ENCODE results near the gene AADAT.
A peak's percentile ranks its signal among the peaks of the same experiment; 100 is the strongest.

The AADAT gene

GRCh38 chr4:170091069-170091696 is 1.4 kb upstream of the AADAT start:
- Histone ChIP-seq H3K18ac (ENCODE audit: low read length) (peak overlapping the region; percentile 21), H3K79me2 (ENCODE audit: control insufficient read depth, insufficient read depth, low read length, poor library complexity) (peaks cover 6% of the 10 kb centered on the region), H3K36me3 (ENCODE audit: control insufficient read depth in 1 of 2, insufficient read depth in 2 of 2, low read length in 2 of 2) (peaks cover 0 to 1% of the 10 kb centered on the region in 2 experiments), H3K4me2 (ENCODE audit: low read length) (peak overlapping the region; percentile 46), H2BK120ac (ENCODE audit: insufficient read depth, low read length, poor library complexity) (peak overlapping the region; percentile 52), H3K79me1 (ENCODE audit: low read length) (peaks cover 17% of the 10 kb centered on the region), H2BK12ac (ENCODE audit: low read length) (peak overlapping the region; percentile 45), H3K14ac (ENCODE audit: low read length) (peak overlapping the region; percentile 64), H3K4ac (ENCODE audit: low read depth, low read length) (no peak overlapping the region), H3K4me3 (ENCODE audit: low read depth, low read length) (no peak overlapping the region), H3K9ac (ENCODE audit: low read length) (no peak overlapping the region), H4K12ac (ENCODE audit: low read depth, low read length) (no peak overlapping the region), H2BK5ac (ENCODE audit: low read depth, low read length, poor library complexity) (no peak overlapping the region), H3K27ac (ENCODE audit: low read depth, low read length) (no peak overlapping the region), H2AK5ac (ENCODE audit: low read length) (peak overlapping the region; percentile 38), H3K9me3 (ENCODE audit: insufficient read depth, low read depth, low read length) (no peaks in the 10 kb centered on the region), H3K4me1 (ENCODE audit: control insufficient read depth in 1 of 2, insufficient read depth in 2 of 2, low read length in 2 of 2) (peaks cover 0 to 9% of the 10 kb centered on the region in 2 experiments), H4K8ac (ENCODE audit: low read depth, low read length) (peak overlapping the region; percentile 52), H3K23ac (ENCODE audit: low read length) (no peak overlapping the region), H4K91ac (ENCODE audit: low read depth, low read length) (peak overlapping the region; percentile 35), H2AFZ (ENCODE audit: insufficient read depth, low read length, poor library complexity) (peak overlapping the region; percentile 17), H3K27me3 (ENCODE audit: insufficient read depth, low read length) (no peaks in the 10 kb centered on the region)
- no CpG with 5 or more reads among the region's 47 CpGs for WGBS (ENCODE audit: extremely low coverage, insufficient coverage, insufficient read length)
- no peak for DNase-seq

- Histone ChIP-seq H3K9ac (ENCODE audit: low read length) (peak overlapping the region; percentile 69), H2AFZ (ENCODE audit: insufficient read depth, low read length, poor library complexity) (peak overlapping the region; percentile 89), H3K9me3 (ENCODE audit: insufficient read depth, low read depth, low read length) (no peaks in the 10 kb centered on the region), H2BK5ac (ENCODE audit: low read depth, low read length, poor library complexity) (peak overlapping the region; percentile 4), H2BK12ac (ENCODE audit: low read length) (no peak overlapping the region), H3K79me2 (ENCODE audit: control insufficient read depth, insufficient read depth, low read length, poor library complexity) (peaks cover 6% of the 10 kb centered on the region), H3K14ac (ENCODE audit: low read length) (peak overlapping the region; percentile 64), H3K79me1 (ENCODE audit: low read length) (peaks cover 17% of the 10 kb centered on the region), H4K8ac (ENCODE audit: low read depth, low read length) (peak overlapping the region; percentile 74), H3K4me1 (ENCODE audit: control insufficient read depth in 1 of 2, insufficient read depth in 2 of 2, low read length in 2 of 2) (peaks cover 0 to 9% of the 10 kb centered on the region in 2 experiments), H3K4ac (ENCODE audit: low read depth, low read length) (no peak overlapping the region), H3K18ac (ENCODE audit: low read length) (peak overlapping the region; percentile 21), H4K91ac (ENCODE audit: low read depth, low read length) (peak overlapping the region; percentile 55), H3K23ac (ENCODE audit: low read length) (no peak overlapping the region), H2BK120ac (ENCODE audit: insufficient read depth, low read length, poor library complexity) (peak overlapping the region; percentile 52), H3K4me3 (ENCODE audit: low read depth, low read length) (no peak overlapping the region), H3K27me3 (ENCODE audit: insufficient read depth, low read length) (no peaks in the 10 kb centered on the region), H3K36me3 (ENCODE audit: control insufficient read depth in 1 of 2, insufficient read depth in 2 of 2, low read length in 2 of 2) (peaks cover 2 to 4% of the 10 kb centered on the region in 2 experiments), H2AK5ac (ENCODE audit: low read length) (no peak overlapping the region), H4K12ac (ENCODE audit: low read depth, low read length) (no peak overlapping the region), H3K27ac (ENCODE audit: low read depth, low read length) (no peak overlapping the region), H3K4me2 (ENCODE audit: low read length) (peak overlapping the region; percentile 58)
- no CpG with 5 or more reads among the region's 9 CpGs for WGBS (ENCODE audit: extremely low coverage, insufficient coverage, insufficient read length)
- peak in 1 of 2 donors; percentile 32 for DNase-seq
These were observed 746 bp upstream of the AADAT start for GRCh38 chr4:170090352-170091052.

DNA sequence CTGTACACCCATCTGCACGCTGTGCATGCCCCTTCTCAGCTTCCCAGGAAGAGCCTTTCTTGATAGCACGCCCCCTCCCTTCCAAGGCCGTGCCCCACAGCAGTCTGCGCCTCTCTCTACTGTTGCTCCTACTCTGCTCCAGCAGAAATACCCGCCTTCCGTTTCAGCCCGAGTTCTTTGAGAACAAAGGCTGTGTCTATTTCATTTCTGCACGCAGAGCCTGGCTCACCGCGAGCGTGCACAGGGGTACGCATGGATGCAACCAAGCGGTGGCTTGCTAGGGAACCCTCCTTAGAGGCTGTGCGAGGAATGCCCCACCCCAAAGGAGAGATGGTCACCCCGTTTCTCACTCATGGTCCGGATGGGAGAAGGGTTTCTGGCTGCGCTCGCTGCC is 485 bp downstream of the AADAT start:
- H3K79me1 ChIP-seq (ENCODE audit: low read length) = peaks cover 17% of the 10 kb centered on the region
- H3K9ac ChIP-seq (ENCODE audit: low read length) = peak overlapping the region; percentile 10
- H2BK120ac ChIP-seq (ENCODE audit: insufficient read depth, low read length, poor library complexity) = peak overlapping the region; percentile 67
- H3K4me3 ChIP-seq (ENCODE audit: low read depth, low read length) = peak overlapping the region; percentile 83
- peak overlapping the region; percentile 0 for H2BK5ac ChIP-seq (ENCODE audit: low read depth, low read length, poor library complexity)
- H3K14ac ChIP-seq (ENCODE audit: low read length) = peak overlapping the region; percentile 88
- peak in 1 of 2 donors; percentile 13 for DNase-seq
- H2BK12ac ChIP-seq (ENCODE audit: low read length) = no peak overlapping the region
- peak overlapping the region; percentile 46 for H3K27ac ChIP-seq (ENCODE audit: low read depth, low read length)
- H3K23ac ChIP-seq (ENCODE audit: low read length) = no peak overlapping the region
- WGBS (ENCODE audit: extremely low coverage, insufficient coverage, insufficient read length) = no CpG with 5 or more reads among the region's 18 CpGs
- peaks cover 6% of the 10 kb centered on the region for H3K79me2 ChIP-seq (ENCODE audit: control insufficient read depth, insufficient read depth, low read length, poor library complexity)
- H2AK5ac ChIP-seq (ENCODE audit: low read length) = no peak overlapping the region
- peak overlapping the region; percentile 88 for H4K8ac ChIP-seq (ENCODE audit: low read depth, low read length)
- H3K4me2 ChIP-seq (ENCODE audit: low read length) = peak overlapping the region; percentile 58
- peak overlapping the region; percentile 6 for H3K4ac ChIP-seq (ENCODE audit: low read depth, low read length)
- H3K9me3 ChIP-seq (ENCODE audit: insufficient read depth, low read depth, low read length) = no peaks in the 10 kb centered on the region
- H4K91ac ChIP-seq (ENCODE audit: low read depth, low read length) = peak overlapping the region; percentile 90
- H3K36me3 ChIP-seq (ENCODE audit: control insufficient read depth in 1 of 2, insufficient read depth in 2 of 2, low read length in 2 of 2) = peaks cover 2 to 4% of the 10 kb centered on the region in 2 experiments
- H4K12ac ChIP-seq (ENCODE audit: low read depth, low read length) = peak overlapping the region; percentile 6
- peaks cover 0 to 9% of the 10 kb centered on the region in 2 experiments for H3K4me1 ChIP-seq (ENCODE audit: control insufficient read depth in 1 of 2, insufficient read depth in 2 of 2, low read length in 2 of 2)
- H3K18ac ChIP-seq (ENCODE audit: low read length) = peak overlapping the region; percentile 91
- peak overlapping the region; percentile 89 for H2AFZ ChIP-seq (ENCODE audit: insufficient read depth, low read length, poor library complexity)
- H3K27me3 ChIP-seq (ENCODE audit: insufficient read depth, low read length) = no peaks in the 10 kb centered on the region

- Histone ChIP-seq H3K4me3 (ENCODE audit: low read depth, low read length) (no peak overlapping the region), H2AK5ac (ENCODE audit: low read length) (no peak overlapping the region), H3K27ac (ENCODE audit: low read depth, low read length) (no peak overlapping the region), H3K9ac (ENCODE audit: low read length) (no peak overlapping the region), H2BK12ac (ENCODE audit: low read length) (no peak overlapping the region), H3K79me1 (ENCODE audit: low read length) (peaks cover 17% of the 10 kb centered on the region), H2BK5ac (ENCODE audit: low read depth, low read length, poor library complexity) (no peak overlapping the region), H4K91ac (ENCODE audit: low read depth, low read length) (no peak overlapping the region), H4K8ac (ENCODE audit: low read depth, low read length) (no peak overlapping the region), H3K18ac (ENCODE audit: low read length) (peak overlapping the region; percentile 50), H3K23ac (ENCODE audit: low read length) (no peak overlapping the region), H2AFZ (ENCODE audit: insufficient read depth, low read length, poor library complexity) (no peak overlapping the region), H3K4me1 (ENCODE audit: control insufficient read depth in 1 of 2, insufficient read depth in 2 of 2, low read length in 2 of 2) (peaks cover 0 to 7% of the 10 kb centered on the region in 2 experiments), H3K36me3 (ENCODE audit: control insufficient read depth in 1 of 2, insufficient read depth in 2 of 2, low read length in 2 of 2) (peaks cover 2 to 4% of the 10 kb centered on the region in 2 experiments), H3K4ac (ENCODE audit: low read depth, low read length) (no peak overlapping the region), H3K9me3 (ENCODE audit: insufficient read depth, low read depth, low read length) (no peaks in the 10 kb centered on the region), H3K79me2 (ENCODE audit: control insufficient read depth, insufficient read depth, low read length, poor library complexity) (peaks cover 6% of the 10 kb centered on the region), H3K27me3 (ENCODE audit: insufficient read depth, low read length) (no peaks in the 10 kb centered on the region), H2BK120ac (ENCODE audit: insufficient read depth, low read length, poor library complexity) (no peak overlapping the region), H4K12ac (ENCODE audit: low read depth, low read length) (no peak overlapping the region), H3K14ac (ENCODE audit: low read length) (no peak overlapping the region), H3K4me2 (ENCODE audit: low read length) (peak overlapping the region; percentile 58)
- WGBS (ENCODE audit: extremely low coverage, insufficient coverage, insufficient read length) = no CpG with 5 or more reads among the region's 2 CpGs
- no peak for DNase-seq
These were observed 1.0 kb downstream of the AADAT start for GRCh38 chr4:170088716-170089115.

All from trophoblast cell (in vitro differentiated cells and primary cell).